ENCODE data around the gene SLC9A1.

The SLC9A1 gene

GRCh38 chr1:27060891-27061290 is 94.0 kb downstream of the SLC9A1 start:
- TF ChIP-seq, protein P1, sequence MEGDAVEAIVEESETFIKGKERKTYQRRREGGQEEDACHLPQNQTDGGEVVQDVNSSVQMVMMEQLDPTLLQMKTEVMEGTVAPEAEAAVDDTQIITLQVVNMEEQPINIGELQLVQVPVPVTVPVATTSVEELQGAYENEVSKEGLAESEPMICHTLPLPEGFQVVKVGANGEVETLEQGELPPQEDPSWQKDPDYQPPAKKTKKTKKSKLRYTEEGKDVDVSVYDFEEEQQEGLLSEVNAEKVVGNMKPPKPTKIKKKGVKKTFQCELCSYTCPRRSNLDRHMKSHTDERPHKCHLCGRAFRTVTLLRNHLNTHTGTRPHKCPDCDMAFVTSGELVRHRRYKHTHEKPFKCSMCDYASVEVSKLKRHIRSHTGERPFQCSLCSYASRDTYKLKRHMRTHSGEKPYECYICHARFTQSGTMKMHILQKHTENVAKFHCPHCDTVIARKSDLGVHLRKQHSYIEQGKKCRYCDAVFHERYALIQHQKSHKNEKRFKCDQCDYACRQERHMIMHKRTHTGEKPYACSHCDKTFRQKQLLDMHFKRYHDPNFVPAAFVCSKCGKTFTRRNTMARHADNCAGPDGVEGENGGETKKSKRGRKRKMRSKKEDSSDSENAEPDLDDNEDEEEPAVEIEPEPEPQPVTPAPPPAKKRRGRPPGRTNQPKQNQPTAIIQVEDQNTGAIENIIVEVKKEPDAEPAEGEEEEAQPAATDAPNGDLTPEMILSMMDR (IDR thresholded peaks at IDR 0.05), result no peak
- peaks cover 5% of the 10 kb centered on the region for H3K27me3 ChIP-seq
- no peak overlapping the region for H3K27ac ChIP-seq
- H3K4me1 ChIP-seq (ENCODE audit: control insufficient read depth in 1 of 2, insufficient read depth in 1 of 2, low read depth in 1 of 2, low read length in 1 of 2), result no peaks in the 10 kb centered on the region
- no peaks in the 10 kb centered on the region for H3K9me3 ChIP-seq
- H3K4me3 ChIP-seq (ENCODE audit: low read depth in 1 of 2, low read length in 1 of 2), result no peak overlapping the region
- H3K36me3 ChIP-seq, result no peaks in the 10 kb centered on the region

GRCh38 chr1:27058966-27059669 is 95.8 kb downstream of the SLC9A1 start:
- H3K36me3 ChIP-seq, result no peaks in the 10 kb centered on the region
- TF ChIP-seq, protein P1 (IDR thresholded peaks at IDR 0.05), result no peak
- no peaks in the 10 kb centered on the region for H3K4me1 ChIP-seq (ENCODE audit: control insufficient read depth in 1 of 2, insufficient read depth in 1 of 2, low read depth in 1 of 2, low read length in 1 of 2)
- peaks cover 5% of the 10 kb centered on the region for H3K27me3 ChIP-seq
- H3K9me3 ChIP-seq, result no peaks in the 10 kb centered on the region
- H3K4me3 ChIP-seq (ENCODE audit: low read depth in 1 of 2, low read length in 1 of 2), result no peak overlapping the region
- H3K27ac ChIP-seq, result no peak overlapping the region

DNA sequence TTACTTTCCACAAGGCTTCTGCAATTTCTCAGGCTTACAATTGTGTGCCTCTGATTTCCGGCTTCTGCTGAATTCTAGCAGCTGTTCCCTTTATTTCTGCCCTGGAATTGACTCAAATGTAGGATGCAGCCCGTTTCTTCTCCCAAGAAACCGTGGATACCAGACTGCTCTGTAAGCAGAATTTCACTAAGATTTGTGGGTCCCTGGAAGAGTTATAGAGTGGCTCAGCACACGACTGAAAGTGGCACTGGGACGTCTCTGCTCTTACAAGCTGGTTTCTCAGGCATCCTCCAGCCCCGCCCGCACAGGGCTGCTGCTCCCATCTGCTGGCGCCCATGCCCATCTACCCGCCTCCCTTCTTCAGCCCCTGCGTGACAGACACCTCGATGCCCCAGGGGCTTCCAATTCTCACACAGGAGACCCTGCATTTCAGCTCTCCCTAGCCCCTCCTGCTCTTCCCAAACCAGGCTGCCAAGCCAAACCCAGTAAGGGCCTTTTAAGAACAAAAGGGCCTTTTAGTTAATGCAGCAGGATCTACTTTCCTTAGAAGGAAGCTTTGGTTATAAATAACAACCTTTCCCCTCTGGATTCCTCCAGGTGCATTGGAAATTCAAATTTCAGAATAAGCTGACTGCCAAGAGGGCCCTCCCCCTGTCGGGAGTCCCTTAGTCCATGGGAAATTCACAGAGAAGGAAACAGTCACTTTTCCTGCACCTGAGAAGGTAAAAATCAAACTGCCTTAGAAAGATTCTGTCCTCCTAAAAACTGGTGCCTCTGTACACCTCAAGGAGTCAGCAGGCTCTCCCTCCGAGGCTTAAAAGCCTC is 96.9 kb downstream of the SLC9A1 start:
- no peaks in the 10 kb centered on the region for H3K36me3 ChIP-seq
- H3K4me1 ChIP-seq (ENCODE audit: control insufficient read depth in 1 of 2, insufficient read depth in 1 of 2, low read depth in 1 of 2, low read length in 1 of 2), result no peaks in the 10 kb centered on the region
- H3K27ac ChIP-seq, result no peak overlapping the region
- TF ChIP-seq, protein P1 (IDR thresholded peaks at IDR 0.05), result no peak
- H3K27me3 ChIP-seq, result peaks cover 5% of the 10 kb centered on the region
- H3K9me3 ChIP-seq, result no peaks in the 10 kb centered on the region
- no peak overlapping the region for H3K4me3 ChIP-seq (ENCODE audit: low read depth in 1 of 2, low read length in 1 of 2)

DNA sequence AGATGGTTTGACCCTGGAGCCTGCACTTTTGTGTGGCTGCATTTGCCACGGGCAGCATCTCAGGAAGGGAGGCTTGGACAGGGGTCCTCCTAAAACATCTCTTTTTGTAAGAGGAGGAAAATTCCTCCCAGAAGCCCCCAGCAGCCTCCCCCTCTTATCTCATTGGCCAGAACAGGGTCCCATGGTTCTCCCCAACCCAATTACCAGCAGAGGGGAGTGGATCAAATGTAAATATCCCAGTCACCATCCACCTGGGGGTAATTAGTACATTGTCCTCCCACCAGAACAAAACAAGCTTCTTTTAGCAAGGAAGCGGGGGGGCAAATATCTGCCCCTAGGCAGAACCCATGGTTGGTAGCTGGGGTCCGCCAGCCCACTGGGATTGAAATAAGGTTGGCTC is 97.5 kb downstream of the SLC9A1 start:
- Histone ChIP-seq H3K4me1 (ENCODE audit: control insufficient read depth in 1 of 2, insufficient read depth in 1 of 2, low read depth in 1 of 2, low read length in 1 of 2) (no peaks in the 10 kb centered on the region), H3K27ac (no peak overlapping the region), H3K9me3 (no peaks in the 10 kb centered on the region), H3K36me3 (no peaks in the 10 kb centered on the region), H3K27me3 (peaks cover 5% of the 10 kb centered on the region), H3K4me3 (ENCODE audit: low read depth in 1 of 2, low read length in 1 of 2) (no peak overlapping the region)
- TF ChIP-seq, protein P1 (IDR thresholded peaks at IDR 0.05), result no peak

- TF ChIP-seq, protein P1 (IDR thresholded peaks at IDR 0.05), result no peak
- H3K27ac ChIP-seq, result no peak overlapping the region
- no peaks in the 10 kb centered on the region for H3K9me3 ChIP-seq
- H3K4me3 ChIP-seq (ENCODE audit: low read depth in 1 of 2, low read length in 1 of 2), result no peak overlapping the region
- peaks cover 3% of the 10 kb centered on the region for H3K27me3 ChIP-seq
- no peaks in the 10 kb centered on the region for H3K36me3 ChIP-seq
- H3K4me1 ChIP-seq (ENCODE audit: control insufficient read depth in 1 of 2, insufficient read depth in 1 of 2, low read depth in 1 of 2, low read length in 1 of 2), result no peaks in the 10 kb centered on the region
Observed at GRCh38 chr1:27053977-27054753, 100.8 kb downstream of the SLC9A1 start.

Measured in neutrophil (primary cell).